ENCODE results near the gene TJP1. TPM values are rescaled to one million over a fixed set of nuclear protein-coding genes. Genes with fewer than 3 reads are reported as not detected.

The TJP1 gene
- total and polyA plus RNA-seq, 4 donors, result 17.4 to 141 (median 71.5) TPM

DNA sequence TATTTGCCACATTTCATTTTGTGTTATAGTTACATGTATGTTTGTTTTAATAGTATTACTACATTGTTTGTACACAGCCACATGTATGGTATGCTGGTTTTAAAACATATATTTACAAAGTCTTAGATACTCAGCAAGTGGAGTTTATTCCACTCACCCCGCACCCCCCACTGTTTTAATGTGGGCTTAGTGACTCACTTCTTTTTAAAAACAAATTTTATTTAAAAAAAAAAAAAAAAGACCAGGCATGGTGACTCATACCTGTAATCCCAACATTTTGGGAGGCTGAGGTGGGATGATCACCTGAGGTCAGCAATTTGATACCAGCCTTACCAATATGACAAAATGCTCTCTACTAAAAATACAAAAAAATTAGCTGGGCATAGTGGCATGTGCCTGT is 26.9 kb upstream of the TJP1 start:
- WGBS, 2 donors, result 94 to 96% methylated on average over 1 of the region's 1 CpG
- Histone ChIP-seq H3K36me3 (ENCODE audit: control insufficient read depth in 1 of 2, insufficient read depth in 2 of 2, low read length in 1 of 2) (no peaks in the 10 kb centered on the region), H3K4me1 (ENCODE audit: control insufficient read depth in 1 of 2, insufficient read depth in 2 of 2, low read length in 2 of 2) (no peaks in the 10 kb centered on the region), H3K27ac (ENCODE audit: low read depth in 1 of 2, low read length in 2 of 2) (no peak overlapping the region), H3K27me3 (ENCODE audit: control insufficient read depth in 1 of 2, insufficient read depth in 2 of 2, low read length in 1 of 2) (no peaks in the 10 kb centered on the region), H3K9me3 (ENCODE audit: control insufficient read depth, low read length) (no peaks in the 10 kb centered on the region), H3K4me3 (ENCODE audit: low read length in 2 of 2) (no peak overlapping the region)
- ATAC-seq (ENCODE audit: low FRiP score) (no peak), DNase-seq (no peak)
- intact Hi-C loops (cut with DNase I), result no loop called here

DNA sequence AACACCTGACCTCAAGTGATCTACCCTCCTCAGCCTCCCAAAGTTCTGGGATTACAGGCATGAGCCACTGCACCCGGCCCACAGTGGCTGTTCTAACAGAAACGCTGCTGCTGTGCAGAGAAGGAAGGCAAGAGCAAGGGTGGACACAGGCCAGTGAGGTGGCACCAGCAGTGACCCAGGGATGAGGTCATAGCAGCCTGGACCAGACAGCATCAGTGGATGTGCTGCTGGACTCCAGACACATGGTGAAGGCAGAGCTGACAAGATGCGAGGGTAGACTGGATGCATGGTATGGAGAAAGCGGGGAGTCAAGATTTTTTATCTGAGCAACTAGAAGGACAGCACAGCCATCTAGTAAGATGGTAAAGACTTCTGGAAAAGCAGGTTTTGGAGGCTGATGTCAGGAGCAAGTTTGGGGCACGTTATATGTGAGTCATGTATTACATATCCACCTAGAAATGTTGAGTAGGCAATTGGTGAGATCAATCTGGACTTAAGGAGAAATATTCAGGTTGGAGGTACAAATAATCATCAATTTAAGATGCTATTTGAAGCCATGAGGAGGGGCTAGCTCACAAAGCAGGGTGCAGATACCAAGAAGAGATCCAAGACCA is 22.1 kb upstream of the TJP1 start:
- H3K27ac ChIP-seq (ENCODE audit: low read depth in 1 of 2, low read length in 2 of 2), result no peak overlapping the region
- no peak for DNase-seq
- no peaks in the 10 kb centered on the region for H3K9me3 ChIP-seq (ENCODE audit: control insufficient read depth, low read length)
- no peaks in the 10 kb centered on the region for H3K36me3 ChIP-seq (ENCODE audit: control insufficient read depth in 1 of 2, insufficient read depth in 2 of 2, low read length in 1 of 2)
- intact Hi-C loops (cut with DNase I), result no loop called here
- peaks cover 2 to 3% of the 10 kb centered on the region in 2 donors for H3K4me1 ChIP-seq (ENCODE audit: control insufficient read depth in 1 of 2, insufficient read depth in 2 of 2, low read length in 2 of 2)
- no peak overlapping the region for H3K4me3 ChIP-seq (ENCODE audit: low read length in 2 of 2)
- no peaks in the 10 kb centered on the region for H3K27me3 ChIP-seq (ENCODE audit: control insufficient read depth in 1 of 2, insufficient read depth in 2 of 2, low read length in 1 of 2)
- 91 to 92% methylated on average over 5 of the region's 5 CpGs for WGBS, 2 donors
- no peak for ATAC-seq (ENCODE audit: low FRiP score)

GRCh38 chr15:29842290-29842689 is 20.0 kb upstream of the TJP1 start:
- peaks cover 2 to 3% of the 10 kb centered on the region in 2 donors for H3K4me1 ChIP-seq (ENCODE audit: control insufficient read depth in 1 of 2, insufficient read depth in 2 of 2, low read length in 2 of 2)
- no peaks in the 10 kb centered on the region for H3K27me3 ChIP-seq (ENCODE audit: control insufficient read depth in 1 of 2, insufficient read depth in 2 of 2, low read length in 1 of 2)
- no peaks in the 10 kb centered on the region for H3K36me3 ChIP-seq (ENCODE audit: control insufficient read depth in 1 of 2, insufficient read depth in 2 of 2, low read length in 1 of 2)
- WGBS, 2 donors, result 96 to 98% methylated on average over 5 of the region's 5 CpGs
- ATAC-seq (ENCODE audit: low FRiP score) (no peak), DNase-seq (no peak)
- no peak overlapping the region for H3K27ac ChIP-seq (ENCODE audit: low read depth in 1 of 2, low read length in 2 of 2)
- H3K4me3 ChIP-seq (ENCODE audit: low read length in 2 of 2), result no peak overlapping the region
- H3K9me3 ChIP-seq (ENCODE audit: control insufficient read depth, low read length), result no peaks in the 10 kb centered on the region
- intact Hi-C loops (cut with DNase I), result no loop called here

DNA sequence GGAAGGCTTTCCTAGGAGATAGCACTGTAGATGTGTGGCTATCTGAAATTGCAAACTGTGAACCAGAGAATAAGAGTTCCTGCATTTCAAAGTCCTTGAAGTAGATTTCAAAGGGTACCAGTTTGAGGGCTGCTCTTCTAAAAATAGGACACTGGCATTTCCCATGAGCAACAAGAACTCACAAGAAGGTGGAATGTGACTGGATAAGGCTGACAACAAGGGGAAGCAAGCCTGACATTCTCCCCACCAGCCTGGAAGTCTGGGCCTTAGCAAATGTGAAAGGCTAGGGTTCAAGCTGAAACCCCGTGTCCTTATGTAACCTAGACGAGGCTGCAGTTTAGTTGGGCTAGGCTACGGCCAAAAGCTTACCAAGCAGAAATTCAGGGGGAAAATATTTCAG is 18.7 kb upstream of the TJP1 start:
- intact Hi-C loops (cut with DNase I), result no loop called here
- Histone ChIP-seq H3K27me3 (ENCODE audit: control insufficient read depth in 1 of 2, insufficient read depth in 2 of 2, low read length in 1 of 2) (no peaks in the 10 kb centered on the region), H3K4me1 (ENCODE audit: control insufficient read depth in 1 of 2, insufficient read depth in 2 of 2, low read length in 2 of 2) (peaks cover 2 to 3% of the 10 kb centered on the region in 2 donors), H3K4me3 (ENCODE audit: low read length in 2 of 2) (no peak overlapping the region), H3K9me3 (ENCODE audit: control insufficient read depth, low read length) (no peaks in the 10 kb centered on the region), H3K27ac (ENCODE audit: low read depth in 1 of 2, low read length in 2 of 2) (peak overlapping the region in 1 of 2 donors; percentile 56), H3K36me3 (ENCODE audit: control insufficient read depth in 1 of 2, insufficient read depth in 2 of 2, low read length in 1 of 2) (no peaks in the 10 kb centered on the region)
- no peak for DNase-seq
- ATAC-seq (ENCODE audit: low FRiP score), result no peak
- 18 to 24% methylated on average over 3 of the region's 3 CpGs for WGBS, 2 donors

- peaks cover 2 to 3% of the 10 kb centered on the region in 2 donors for H3K4me1 ChIP-seq (ENCODE audit: control insufficient read depth in 1 of 2, insufficient read depth in 2 of 2, low read length in 2 of 2)
- 83 to 90% methylated on average over 3 of the region's 3 CpGs for WGBS, 2 donors
- H3K27ac ChIP-seq (ENCODE audit: low read depth in 1 of 2, low read length in 2 of 2), result no peak overlapping the region
- no peaks in the 10 kb centered on the region for H3K36me3 ChIP-seq (ENCODE audit: control insufficient read depth in 1 of 2, insufficient read depth in 2 of 2, low read length in 1 of 2)
- H3K9me3 ChIP-seq (ENCODE audit: control insufficient read depth, low read length), result no peaks in the 10 kb centered on the region
- no peak for DNase-seq
- H3K27me3 ChIP-seq (ENCODE audit: control insufficient read depth in 1 of 2, insufficient read depth in 2 of 2, low read length in 1 of 2), result no peaks in the 10 kb centered on the region
- no peak overlapping the region for H3K4me3 ChIP-seq (ENCODE audit: low read length in 2 of 2)
- ATAC-seq (ENCODE audit: low FRiP score), result no peak
- intact Hi-C loops (cut with DNase I), result no loop called here
Observed at GRCh38 chr15:29840054-29840453, 17.8 kb upstream of the TJP1 start.

- H3K36me3 ChIP-seq (ENCODE audit: control insufficient read depth in 1 of 2, insufficient read depth in 2 of 2, low read length in 1 of 2), result no peaks in the 10 kb centered on the region
- peaks cover 2 to 3% of the 10 kb centered on the region in 2 donors for H3K4me1 ChIP-seq (ENCODE audit: control insufficient read depth in 1 of 2, insufficient read depth in 2 of 2, low read length in 2 of 2)
- no peaks in the 10 kb centered on the region for H3K9me3 ChIP-seq (ENCODE audit: control insufficient read depth, low read length)
- intact Hi-C loops (cut with DNase I), result no loop called here
- H3K27ac ChIP-seq (ENCODE audit: low read depth in 1 of 2, low read length in 2 of 2), result no peak overlapping the region
- ATAC-seq (ENCODE audit: low FRiP score), result no peak
- no peak overlapping the region for H3K4me3 ChIP-seq (ENCODE audit: low read length in 2 of 2)
- no peak for DNase-seq
- whole genome bisulfite sequencing, 2 donors, result 99 to 100% methylated on average over 3 of the region's 3 CpGs
- H3K27me3 ChIP-seq (ENCODE audit: control insufficient read depth in 1 of 2, insufficient read depth in 2 of 2, low read length in 1 of 2), result no peaks in the 10 kb centered on the region
Observed at GRCh38 chr15:29838352-29839010, 16.2 kb upstream of the TJP1 start.

DNA sequence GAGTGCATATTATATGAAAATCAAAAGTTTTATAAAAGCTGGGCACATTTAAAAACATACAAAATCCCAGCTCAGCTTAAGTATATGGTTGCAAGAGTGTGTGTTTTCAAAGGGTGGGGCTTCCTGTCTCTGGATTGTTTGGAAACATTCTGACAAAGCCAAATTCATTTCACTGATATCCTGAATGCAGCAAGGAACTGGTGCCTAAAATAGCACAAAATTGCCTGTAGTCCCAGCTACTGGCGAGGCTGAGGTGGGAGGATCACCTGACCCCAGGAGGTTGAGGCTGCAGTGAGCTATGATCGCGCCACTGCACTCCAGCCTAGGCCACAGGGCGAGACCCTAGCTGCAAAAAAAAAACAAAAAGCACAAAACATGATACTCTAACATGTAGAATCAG is 13.0 kb upstream of the TJP1 start:
- no peaks in the 10 kb centered on the region for H3K27me3 ChIP-seq (ENCODE audit: control insufficient read depth in 1 of 2, insufficient read depth in 2 of 2, low read length in 1 of 2)
- WGBS, 2 donors, result 63 to 64% methylated on average over 4 of the region's 4 CpGs
- DNase-seq (no peak), ATAC-seq (ENCODE audit: low FRiP score) (no peak)
- no peaks in the 10 kb centered on the region for H3K4me1 ChIP-seq (ENCODE audit: control insufficient read depth in 1 of 2, insufficient read depth in 2 of 2, low read length in 2 of 2)
- H3K4me3 ChIP-seq (ENCODE audit: low read length in 2 of 2), result no peak overlapping the region
- H3K27ac ChIP-seq (ENCODE audit: low read depth in 1 of 2, low read length in 2 of 2), result no peak overlapping the region
- no peaks in the 10 kb centered on the region for H3K36me3 ChIP-seq (ENCODE audit: control insufficient read depth in 1 of 2, insufficient read depth in 2 of 2, low read length in 1 of 2)
- no peaks in the 10 kb centered on the region for H3K9me3 ChIP-seq (ENCODE audit: control insufficient read depth, low read length)
- intact Hi-C loops (cut with DNase I), result no loop called here

GRCh38 chr15:29832709-29833108 is 10.4 kb upstream of the TJP1 start:
- WGBS, 2 donors, result 93 to 96% methylated on average over 3 of the region's 3 CpGs
- no peaks in the 10 kb centered on the region for H3K27me3 ChIP-seq (ENCODE audit: control insufficient read depth in 1 of 2, insufficient read depth in 2 of 2, low read length in 1 of 2)
- H3K4me1 ChIP-seq (ENCODE audit: control insufficient read depth in 1 of 2, insufficient read depth in 2 of 2, low read length in 2 of 2), result no peaks in the 10 kb centered on the region
- no peaks in the 10 kb centered on the region for H3K36me3 ChIP-seq (ENCODE audit: control insufficient read depth in 1 of 2, insufficient read depth in 2 of 2, low read length in 1 of 2)
- no peak for ATAC-seq (ENCODE audit: low FRiP score)
- no peak for DNase-seq
- H3K4me3 ChIP-seq (ENCODE audit: low read length in 2 of 2), result no peak overlapping the region
- intact Hi-C loops (cut with DNase I), result no loop called here
- H3K27ac ChIP-seq (ENCODE audit: low read depth in 1 of 2, low read length in 2 of 2), result no peak overlapping the region
- H3K9me3 ChIP-seq (ENCODE audit: control insufficient read depth, low read length), result no peaks in the 10 kb centered on the region
